GM23338 (cell line): ENCODE results near the gene FKBP8. TPM values are rescaled to one million over a fixed set of nuclear protein-coding genes. Genes with fewer than 3 reads are reported as not detected.

Source experiments
- ATAC-seq: fragments of 200-7000 bp; cut with Tn5 transposase; 3 replicates; pipeline ENCODE4 v1.9.1; 2020
- DNase-seq: peaks from one replicate; pipeline ENCODE4 v3.0.0-alpha.2; 2015; ENCODE audit warnings: low spot score
- H2AFZ ChIP-seq: fragments of 200-600 bp; sonication (generic); 2 replicates; pipeline ENCODE4 v1.8.0; 2016; ENCODE audit warnings: antibody characterized with exemption, mild to moderate bottlenecking, moderate library complexity
- H3F3A ChIP-seq: fragments of 200-600 bp; sonication (generic); replicated peaks from 2 replicates; pipeline ENCODE4 v1.8.0; 2017; ENCODE audit warnings: antibody characterized with exemption, mixed run types, low read depth
- H3K27ac ChIP-seq: fragments of 200-600 bp; sonication (generic); 2 replicates; pipeline ENCODE4 v1.6.1; 2016; ENCODE audit warnings: low read depth
- H3K27me3 ChIP-seq: fragments of 200-600 bp; sonication (generic); 2 replicates; pipeline ENCODE4 v1.8.0; 2016; ENCODE audit warnings: mild to moderate bottlenecking, mixed run types, moderate library complexity; ENCODE audit not compliant: insufficient read depth
- H3K36me3 ChIP-seq: fragments of 200-600 bp; sonication (generic); 2 replicates; pipeline ENCODE4 v1.8.0; 2016; ENCODE audit warnings: mild to moderate bottlenecking; ENCODE audit not compliant: insufficient read depth
- H3K4me1 ChIP-seq: fragments of 200-600 bp; sonication (generic); 2 replicates; pipeline ENCODE4 v1.8.0; 2016; ENCODE audit warnings: mild to moderate bottlenecking, moderate library complexity; ENCODE audit not compliant: insufficient read depth
- H3K4me2 ChIP-seq: fragments of 200-600 bp; sonication (generic); 2 replicates; pipeline ENCODE4 v1.7.1; 2017; ENCODE audit warnings: mixed run types
- H3K4me3 ChIP-seq: fragments of 200-600 bp; sonication (generic); 2 replicates; pipeline ENCODE4 v1.6.1; 2016; ENCODE audit warnings: mixed run types
- H3K79me2 ChIP-seq: fragments of 200-600 bp; sonication (generic); replicated peaks from 2 replicates; pipeline ENCODE4 v1.8.0; 2017; ENCODE audit warnings: mild to moderate bottlenecking; ENCODE audit not compliant: insufficient read depth
- H3K9me2 ChIP-seq: fragments of 200-600 bp; sonication (generic); 2 replicates; pipeline ENCODE4 v1.8.0; 2017; ENCODE audit not compliant: insufficient read depth
- H4K20me1 ChIP-seq: fragments of 200-600 bp; sonication (generic); replicated peaks from 2 replicates; pipeline ENCODE4 v1.8.0; 2017; ENCODE audit warnings: mild to moderate bottlenecking; ENCODE audit not compliant: insufficient read depth
- H3K27ac Mint-ChIP-seq: 2 replicates; pipeline ENCODE4 v1.8.0; 2020; ENCODE audit warnings: inconsistent platforms, mild to moderate bottlenecking, moderate library complexity, mixed read lengths
- H3K27me3 Mint-ChIP-seq: 3 replicates; pipeline ENCODE4 v1.8.0; 2022; ENCODE audit warnings: low read depth, mild to moderate bottlenecking, moderate library complexity, mixed read lengths, inconsistent platforms; ENCODE audit not compliant: insufficient read depth, poor library complexity
- H3K36me3 Mint-ChIP-seq: 3 replicates; pipeline ENCODE4 v1.8.0; 2021; ENCODE audit warnings: low read depth, mild to moderate bottlenecking, inconsistent platforms, moderate library complexity, mixed read lengths
- H3K4me1 Mint-ChIP-seq: 3 replicates; pipeline ENCODE4 v1.8.0; 2020; ENCODE audit warnings: mild to moderate bottlenecking, inconsistent platforms, mixed read lengths
- H3K4me3 Mint-ChIP-seq: 3 replicates; pipeline ENCODE4 v1.8.0; 2021; ENCODE audit warnings: moderate library complexity, mild to moderate bottlenecking, inconsistent platforms, mixed read lengths
- H3K9me3 Mint-ChIP-seq: 3 replicates; pipeline ENCODE4 v1.8.0; 2020; ENCODE audit warnings: moderate library complexity, mild to moderate bottlenecking, inconsistent platforms, mixed read lengths
- CREB1 ChIP-seq: fragments of 250-450 bp; sonication (Bioruptor Pico); IDR thresholded peaks from 2 replicates; pipeline ENCODE4 v1.5.0; 2020; ENCODE audit warnings: low read depth, mild to moderate bottlenecking, moderate library complexity
- CTCF ChIP-seq, 2 experiments: fragments of 200-600 bp in 1 of 2; sonication (generic) in 1 of 2; conservative IDR thresholded peaks; 2 replicates each; pipeline versions ENCODE4 v1.5.1 to v1.6.1; 2016 to 2017; ENCODE audit warnings: antibody characterized with exemption in 2 of 2, low read depth in 2 of 2, mild to moderate bottlenecking in 2 of 2, moderate library complexity in 1 of 2
- ETS1 ChIP-seq: IDR thresholded peaks from 2 replicates; pipeline ENCODE4 v1.6.1; 2016; ENCODE audit warnings: antibody characterized with exemption
- EZH2 ChIP-seq: fragments of 200-600 bp; sonication (generic); IDR thresholded peaks from one replicate; pipeline ENCODE4 v1.8.0; 2017; ENCODE audit warnings: antibody characterized with exemption, mild to moderate bottlenecking, low read depth; ENCODE audit not compliant: unreplicated experiment
- EZH2phosphoT487 ChIP-seq: fragments of 200-600 bp; sonication (generic); IDR thresholded peaks from one replicate; pipeline ENCODE4 v1.8.1; 2018; ENCODE audit warnings: antibody characterized with exemption; ENCODE audit not compliant: unreplicated experiment
- JUNB ChIP-seq: IDR thresholded peaks from one replicate; pipeline ENCODE4 v1.6.1; 2016; ENCODE audit warnings: antibody characterized with exemption; ENCODE audit not compliant: unreplicated experiment
- NANOG ChIP-seq: IDR thresholded peaks from 2 replicates; pipeline ENCODE4 v1.6.1; 2016; ENCODE audit warnings: antibody characterized with exemption, borderline replicate concordance
- POLR2AphosphoS5 ChIP-seq: IDR thresholded peaks from 2 replicates; pipeline ENCODE4 v1.6.1; 2016; ENCODE audit warnings: antibody characterized with exemption, low read depth
- REST ChIP-seq: IDR thresholded peaks from one replicate; pipeline ENCODE4 v1.6.1; 2018; ENCODE audit warnings: antibody characterized with exemption; ENCODE audit not compliant: unreplicated experiment
- STAT1 ChIP-seq: IDR thresholded peaks from one replicate; pipeline ENCODE4 v1.6.1; 2016; ENCODE audit warnings: antibody characterized with exemption; ENCODE audit not compliant: unreplicated experiment
- ZNF114 ChIP-seq: fragments of 250-450 bp; sonication (Bioruptor Pico); IDR thresholded peaks from 2 replicates; pipeline ENCODE4 v1.5.0; 2020; ENCODE audit warnings: mild to moderate bottlenecking, moderate library complexity
- ZNF331 ChIP-seq: fragments of 250-450 bp; sonication (Bioruptor Pico); IDR thresholded peaks from 2 replicates; pipeline ENCODE4 v1.5.0; 2020; ENCODE audit warnings: low read depth, mild to moderate bottlenecking, moderate library complexity
- ZNF462 ChIP-seq: fragments of 250-450 bp; sonication (Bioruptor Pico); IDR thresholded peaks from 2 replicates; pipeline ENCODE4 v1.5.0; 2020; ENCODE audit warnings: mild to moderate bottlenecking, moderate library complexity
- polyA plus RNA-seq: library from polyadenylated mRNA; unstranded; fragments of >200 nt; fragmentation: Nextera tagmentation; extraction: Ambion mirVana; gene quantifications from 2 replicates; pipeline ENCODE4 v1.2.1, GENCODE V29; 2016
- total RNA-seq: library from RNA; depleted of rRNA; stranded (reverse); fragments of >200 nt; shearing (Covaris generic); gene quantifications from 2 replicates; pipeline ENCODE4 v1.2.3, GENCODE V29; 2014

The FKBP8 gene
- total and polyA plus RNA-seq, 2 experiments from 2014 or later, result 158 to 367 TPM

- DNase-seq (no peak), ATAC-seq (no peak)
- no peak overlapping the region for H2AFZ ChIP-seq
- H3K36me3 Mint-ChIP-seq, result peaks cover 15% of the 10 kb centered on the region; the same call in 2 of the 3 replicates
- H3K4me1 ChIP-seq, result 0 out of 2 replicates have a peak, but pooled peaks cover 8% of the 10 kb centered on the region
- no peak for TF ChIP-seq REST
- no peak for TF ChIP-seq ZNF462
- TF ChIP-seq ZNF114, result no peak
- TF ChIP-seq ZNF331 (CRISPR knock-in tag), result no peak
- no peak for TF ChIP-seq JUNB
- TF ChIP-seq EZH2, result no peak
- TF ChIP-seq NANOG, result no peak
- no peak for TF ChIP-seq STAT1
- TF ChIP-seq CREB1, result no peak
- no peak for TF ChIP-seq POLR2AphosphoS5
- TF ChIP-seq CTCF (conservative IDR thresholded peaks at IDR 0.05; ENCODE audit: low read depth in 2 of 2), result no peak
- TF ChIP-seq ETS1, result no peak
- TF ChIP-seq EZH2phosphoT487, result no peak
- peaks cover 7% of the 10 kb centered on the region for H4K20me1 ChIP-seq
- peaks cover 8% of the 10 kb centered on the region; the same call in 2 of the 3 replicates for H3K4me1 Mint-ChIP-seq
- H3K27me3 ChIP-seq, result no peaks in the 10 kb centered on the region
- peak overlapping the region; percentile 79 for H3K4me3 ChIP-seq
- H3K27ac ChIP-seq, result peak overlapping the region; percentile 35
- peak overlapping the region; percentile 94 for H3K4me2 ChIP-seq
- H3K79me2 ChIP-seq, result peaks cover 33% of the 10 kb centered on the region
- H3K9me2 ChIP-seq, result no peaks in the 10 kb centered on the region
- H3K27me3 Mint-ChIP-seq, result peaks cover 10% of the 10 kb centered on the region
- H3K9me3 Mint-ChIP-seq, result no peaks in the 10 kb centered on the region
- peak overlapping the region; percentile 64 for H3K27ac Mint-ChIP-seq
- peaks cover 11% of the 10 kb centered on the region; the same call in 1 of the 2 replicates for H3F3A ChIP-seq
- no peaks in the 10 kb centered on the region for H3K36me3 ChIP-seq
- H3K4me3 Mint-ChIP-seq, result peak overlapping the region; percentile 91
Measured at GRCh38 chr19:18558604-18559003, 15.2 kb upstream of the FKBP8 start.
